Peyer's patch (tissue), 4 donors: Measurements from ENCODE around the gene RACK1. TPM values are rescaled to one million over a fixed set of nuclear protein-coding genes. Genes with fewer than 3 reads are reported as not detected.

ENCODE experiments used
- DNase-seq, 3 donors: peaks; one replicate each; pipeline ENCODE4 v3.0.0-alpha.2; 2017 to 2019
- H3K27ac ChIP-seq, 4 donors: fragments of 200-600 bp; sonication (generic); one replicate each; pipeline ENCODE4 v1.5.1; 2016 to 2019
- H3K27me3 ChIP-seq, 2 donors: fragments of 200-600 bp; sonication (generic); one replicate each; pipeline ENCODE4 v1.5.1; 2019
- H3K36me3 ChIP-seq, 3 donors: fragments of 200-600 bp; sonication (generic); one replicate each; pipeline ENCODE4 v1.5.1; 2016 to 2019
- H3K4me1 ChIP-seq, 4 donors: fragments of 200-600 bp; sonication (generic); one replicate each; pipeline ENCODE4 v1.5.1; 2016 to 2019
- H3K4me3 ChIP-seq, 4 donors: fragments of 200-600 bp; sonication (generic); 1 replicate in 3 of 4; 2 replicates in 1 of 4; pipeline ENCODE4 v1.5.1; 2016 to 2019; ENCODE audit warnings: mild to moderate bottlenecking in 1 of 4
- H3K9me3 ChIP-seq, 4 donors: fragments of 200-600 bp; sonication (generic); one replicate each; pipeline ENCODE4 v1.5.1; 2016 to 2019; ENCODE audit warnings: mild to moderate bottlenecking in 1 of 4
- POLR2A ChIP-seq, 2 donors: fragments of 450-650 bp; IDR thresholded peaks; one replicate each; pipeline ENCODE4 v1.5.1; 2017; ENCODE audit warnings: antibody characterized with exemption in 2 of 2, mild to moderate bottlenecking in 2 of 2, moderate library complexity in 2 of 2
- total RNA-seq, 4 donors: library from RNA; depleted of rRNA; stranded (reverse); fragments of >200 nt; gene quantifications; one replicate each; pipeline ENCODE4 v1.1.0, GENCODE V29; 2016
- TF ChIP-seq, protein P1 (sequence below), 6 experiments: fragments of 450-650 bp in 4 of 6; fragments of 200-600 bp in 2 of 6; sonication (generic) in 1 of 6; IDR thresholded peaks; one replicate each; pipeline ENCODE4 v1.5.1; 2017 to 2019; ENCODE audit warnings: antibody characterized with exemption in 6 of 6, mild to moderate bottlenecking in 3 of 6, moderate library complexity in 1 of 6

RACK1 gene
- total RNA-seq, 4 donors from 2014 or later: 1,067 to 1,931 (median 1,321) TPM

DNA sequence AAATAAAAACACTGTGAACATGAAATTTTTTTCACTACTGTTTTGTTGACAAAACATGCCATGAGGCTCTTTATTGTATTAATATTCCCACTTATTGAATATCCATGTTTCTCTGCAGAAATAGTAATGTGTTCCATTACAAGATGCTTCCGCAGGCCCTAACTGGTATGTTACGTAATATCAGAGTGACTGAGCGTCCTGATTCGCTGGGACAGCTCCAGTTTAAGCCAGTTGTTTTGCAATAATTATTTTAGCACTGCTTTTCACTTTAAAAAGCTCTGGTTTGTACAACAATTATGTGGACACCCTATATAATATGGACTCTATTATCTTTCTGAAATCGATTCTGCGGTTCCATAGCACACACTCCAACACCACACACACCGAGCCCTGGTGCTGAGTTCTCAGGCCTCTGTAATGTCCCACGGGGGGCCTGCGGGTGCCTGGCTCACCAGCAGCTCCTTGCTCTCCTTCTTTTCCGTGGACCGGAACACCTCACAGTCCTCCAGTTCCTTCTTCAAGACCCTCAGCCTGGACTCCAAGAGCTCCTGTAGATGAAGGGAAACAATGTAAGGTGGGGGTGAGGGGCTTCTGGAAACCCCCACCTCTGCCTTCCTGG lies 40.5 kb downstream of the RACK1 start:
- Histone ChIP-seq H3K27ac (peak overlapping the region in 2 of 4 donors; percentile 22 to 40), H3K27me3 (no peaks in the 10 kb centered on the region), H3K4me1 (peaks cover 3 to 41% (median 19%) of the 10 kb centered on the region in 4 donors), H3K4me3 (peak overlapping the region in 1 of 4 donors; percentile 60), H3K36me3 (no peaks in the 10 kb centered on the region), H3K9me3 (no peaks in the 10 kb centered on the region)
- no peak for TF ChIP-seq POLR2A (IDR thresholded peaks at IDR 0.05)
- TF ChIP-seq, protein P1, sequence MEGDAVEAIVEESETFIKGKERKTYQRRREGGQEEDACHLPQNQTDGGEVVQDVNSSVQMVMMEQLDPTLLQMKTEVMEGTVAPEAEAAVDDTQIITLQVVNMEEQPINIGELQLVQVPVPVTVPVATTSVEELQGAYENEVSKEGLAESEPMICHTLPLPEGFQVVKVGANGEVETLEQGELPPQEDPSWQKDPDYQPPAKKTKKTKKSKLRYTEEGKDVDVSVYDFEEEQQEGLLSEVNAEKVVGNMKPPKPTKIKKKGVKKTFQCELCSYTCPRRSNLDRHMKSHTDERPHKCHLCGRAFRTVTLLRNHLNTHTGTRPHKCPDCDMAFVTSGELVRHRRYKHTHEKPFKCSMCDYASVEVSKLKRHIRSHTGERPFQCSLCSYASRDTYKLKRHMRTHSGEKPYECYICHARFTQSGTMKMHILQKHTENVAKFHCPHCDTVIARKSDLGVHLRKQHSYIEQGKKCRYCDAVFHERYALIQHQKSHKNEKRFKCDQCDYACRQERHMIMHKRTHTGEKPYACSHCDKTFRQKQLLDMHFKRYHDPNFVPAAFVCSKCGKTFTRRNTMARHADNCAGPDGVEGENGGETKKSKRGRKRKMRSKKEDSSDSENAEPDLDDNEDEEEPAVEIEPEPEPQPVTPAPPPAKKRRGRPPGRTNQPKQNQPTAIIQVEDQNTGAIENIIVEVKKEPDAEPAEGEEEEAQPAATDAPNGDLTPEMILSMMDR (IDR thresholded peaks at IDR 0.05): no peak
- no peak for DNase-seq

DNA sequence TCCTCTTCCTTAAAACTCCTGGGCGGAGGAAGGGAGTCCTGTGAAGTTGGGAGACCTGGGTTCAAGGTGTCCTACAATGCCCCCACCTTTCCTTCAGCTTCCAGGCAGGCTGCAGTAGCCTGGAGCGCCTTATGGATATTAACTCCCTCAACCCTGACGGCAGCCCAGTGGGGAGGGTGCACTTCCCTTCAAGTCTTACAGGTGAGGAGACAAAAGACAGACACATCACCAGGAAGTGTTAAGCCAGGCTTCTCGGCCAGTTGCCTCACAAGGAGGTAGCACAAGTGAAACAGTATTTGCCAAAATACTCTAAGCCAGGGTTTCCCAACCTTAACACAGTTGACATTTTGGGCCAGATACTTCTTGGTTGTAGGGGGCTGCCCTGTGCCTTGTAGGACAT lies 42.9 kb downstream of the RACK1 start:
- Histone ChIP-seq H3K4me1 (peaks cover under 1 to 26% (median 15%) of the 10 kb centered on the region in 4 donors), H3K27me3 (no peaks in the 10 kb centered on the region), H3K27ac (no peak overlapping the region), H3K4me3 (no peak overlapping the region), H3K9me3 (no peaks in the 10 kb centered on the region), H3K36me3 (no peaks in the 10 kb centered on the region)
- TF ChIP-seq POLR2A (IDR thresholded peaks at IDR 0.05): no peak
- TF ChIP-seq, protein P1 (IDR thresholded peaks at IDR 0.05): no peak
- DNase-seq: no peak

GRCh38 chr5:181199881-181200638 lies 43.6 kb downstream of the RACK1 start:
- TF ChIP-seq, protein P1 (IDR thresholded peaks at IDR 0.05): no peak
- TF ChIP-seq POLR2A (IDR thresholded peaks at IDR 0.05): no peak
- H3K9me3 ChIP-seq: no peaks in the 10 kb centered on the region
- no peak for DNase-seq
- H3K36me3 ChIP-seq: no peaks in the 10 kb centered on the region
- H3K27me3 ChIP-seq: no peaks in the 10 kb centered on the region
- H3K4me3 ChIP-seq: no peak overlapping the region
- peaks cover 0 to 19% (median 8%) of the 10 kb centered on the region in 4 donors for H3K4me1 ChIP-seq
- H3K27ac ChIP-seq: no peak overlapping the region

- Histone ChIP-seq H3K4me3 (no peak overlapping the region), H3K27me3 (no peaks in the 10 kb centered on the region), H3K9me3 (no peaks in the 10 kb centered on the region), H3K4me1 (peaks cover 0 to 8% (median under 1%) of the 10 kb centered on the region in 4 donors), H3K36me3 (no peaks in the 10 kb centered on the region), H3K27ac (peak overlapping the region in 1 of 4 donors; percentile 26)
- DNase-seq: no peak
- TF ChIP-seq POLR2A (IDR thresholded peaks at IDR 0.05): no peak
- TF ChIP-seq, protein P1 (IDR thresholded peaks at IDR 0.05): no peak
Observed at GRCh38 chr5:181198905-181199519, 44.7 kb downstream of the RACK1 start.

DNA sequence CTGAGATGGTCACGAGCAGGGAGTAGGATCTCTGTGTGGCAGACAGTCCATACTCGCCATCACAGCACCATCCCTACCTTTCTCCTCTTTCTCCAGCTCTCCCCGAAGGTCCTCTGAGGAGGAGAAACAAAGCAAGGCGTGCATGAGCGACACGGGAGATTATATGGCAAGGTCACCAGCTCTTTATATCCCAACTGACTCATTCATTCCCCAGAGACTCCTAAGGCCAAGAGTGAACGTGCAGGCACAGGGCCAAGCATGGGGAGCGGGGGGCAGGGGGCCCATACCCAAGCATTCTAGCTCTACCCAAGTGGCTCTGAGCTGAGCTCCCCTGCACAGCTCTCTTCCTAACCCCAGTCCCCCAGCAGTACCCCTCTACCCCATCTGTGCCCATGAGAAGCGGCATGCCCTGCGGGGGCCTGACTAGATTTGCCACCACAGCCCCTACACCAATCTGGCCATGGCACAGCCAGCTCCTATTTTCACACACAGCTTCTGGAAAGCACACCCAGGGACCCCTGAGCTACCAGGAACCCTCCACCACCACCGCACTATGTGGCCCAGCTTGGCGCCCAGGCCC lies 45.5 kb downstream of the RACK1 start:
- no peak for TF ChIP-seq POLR2A (IDR thresholded peaks at IDR 0.05)
- TF ChIP-seq, protein P1 (IDR thresholded peaks at IDR 0.05): no peak
- H3K27me3 ChIP-seq: no peaks in the 10 kb centered on the region
- H3K4me3 ChIP-seq: no peak overlapping the region
- no peaks in the 10 kb centered on the region for H3K36me3 ChIP-seq
- H3K9me3 ChIP-seq: no peaks in the 10 kb centered on the region
- H3K4me1 ChIP-seq: peaks cover 0 to under 1% (median 0%) of the 10 kb centered on the region in 4 donors
- H3K27ac ChIP-seq: no peak overlapping the region
- DNase-seq: no peak
